Ovary (tissue), 3 donors: ENCODE data around the gene YWHAQ.
"Not testable (repeated sequence)": the region's sequence is repeated elsewhere in the genome, so short reads cannot be mapped to it uniquely, and the experiment has no call there.

Source experiments
- EP300 ChIP-seq: sonication (generic); formaldehyde crosslinking; IDR thresholded peaks from one replicate; pipeline ENCODE4 v1.6.1; 2017; ENCODE audit warnings: antibody characterized with exemption
- POLR2A ChIP-seq: fragments of 450-650 bp; IDR thresholded peaks from one replicate; pipeline ENCODE4 v1.6.1; 2017; ENCODE audit warnings: antibody characterized with exemption, mild to moderate bottlenecking, moderate library complexity
- TF ChIP-seq, protein P1 (sequence below), 3 donors: fragments of 450-650 bp in 2 of 3; fragments of 200-600 bp in 1 of 3; IDR thresholded peaks; one replicate each; pipeline versions ENCODE4 v1.5.1 to v1.8.0; 2016 to 2022; ENCODE audit warnings: antibody characterized with exemption in 3 of 3, mild to moderate bottlenecking in 1 of 3
- donor health status: DM: no; HTN: no; CAD: no.

- TF ChIP-seq, protein P1, sequence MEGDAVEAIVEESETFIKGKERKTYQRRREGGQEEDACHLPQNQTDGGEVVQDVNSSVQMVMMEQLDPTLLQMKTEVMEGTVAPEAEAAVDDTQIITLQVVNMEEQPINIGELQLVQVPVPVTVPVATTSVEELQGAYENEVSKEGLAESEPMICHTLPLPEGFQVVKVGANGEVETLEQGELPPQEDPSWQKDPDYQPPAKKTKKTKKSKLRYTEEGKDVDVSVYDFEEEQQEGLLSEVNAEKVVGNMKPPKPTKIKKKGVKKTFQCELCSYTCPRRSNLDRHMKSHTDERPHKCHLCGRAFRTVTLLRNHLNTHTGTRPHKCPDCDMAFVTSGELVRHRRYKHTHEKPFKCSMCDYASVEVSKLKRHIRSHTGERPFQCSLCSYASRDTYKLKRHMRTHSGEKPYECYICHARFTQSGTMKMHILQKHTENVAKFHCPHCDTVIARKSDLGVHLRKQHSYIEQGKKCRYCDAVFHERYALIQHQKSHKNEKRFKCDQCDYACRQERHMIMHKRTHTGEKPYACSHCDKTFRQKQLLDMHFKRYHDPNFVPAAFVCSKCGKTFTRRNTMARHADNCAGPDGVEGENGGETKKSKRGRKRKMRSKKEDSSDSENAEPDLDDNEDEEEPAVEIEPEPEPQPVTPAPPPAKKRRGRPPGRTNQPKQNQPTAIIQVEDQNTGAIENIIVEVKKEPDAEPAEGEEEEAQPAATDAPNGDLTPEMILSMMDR (IDR thresholded peaks at IDR 0.05) = not testable (repeated sequence)
- not testable (repeated sequence) for TF ChIP-seq POLR2A, EP300
These were observed 79.9 kb downstream of the YWHAQ start for GRCh38 chr2:9550859-9551391.
